Breast epithelium (tissue), 3 donors: ENCODE measurements around the gene MMAA.

Source experiments
- POLR2A ChIP-seq: fragments of 450-650 bp; IDR thresholded peaks from one replicate; pipeline ENCODE4 v1.6.1; 2016; ENCODE audit warnings: antibody characterized with exemption, mild to moderate bottlenecking, moderate library complexity
- TF ChIP-seq, protein P1 (sequence below), 3 donors: fragments of 450-650 bp; IDR thresholded peaks; one replicate each; pipeline ENCODE4 v1.5.1; 2016 to 2017; ENCODE audit warnings: antibody characterized with exemption in 3 of 3, mild to moderate bottlenecking in 3 of 3, moderate library complexity in 3 of 3

- no peak for TF ChIP-seq POLR2A
- TF ChIP-seq, protein P1, sequence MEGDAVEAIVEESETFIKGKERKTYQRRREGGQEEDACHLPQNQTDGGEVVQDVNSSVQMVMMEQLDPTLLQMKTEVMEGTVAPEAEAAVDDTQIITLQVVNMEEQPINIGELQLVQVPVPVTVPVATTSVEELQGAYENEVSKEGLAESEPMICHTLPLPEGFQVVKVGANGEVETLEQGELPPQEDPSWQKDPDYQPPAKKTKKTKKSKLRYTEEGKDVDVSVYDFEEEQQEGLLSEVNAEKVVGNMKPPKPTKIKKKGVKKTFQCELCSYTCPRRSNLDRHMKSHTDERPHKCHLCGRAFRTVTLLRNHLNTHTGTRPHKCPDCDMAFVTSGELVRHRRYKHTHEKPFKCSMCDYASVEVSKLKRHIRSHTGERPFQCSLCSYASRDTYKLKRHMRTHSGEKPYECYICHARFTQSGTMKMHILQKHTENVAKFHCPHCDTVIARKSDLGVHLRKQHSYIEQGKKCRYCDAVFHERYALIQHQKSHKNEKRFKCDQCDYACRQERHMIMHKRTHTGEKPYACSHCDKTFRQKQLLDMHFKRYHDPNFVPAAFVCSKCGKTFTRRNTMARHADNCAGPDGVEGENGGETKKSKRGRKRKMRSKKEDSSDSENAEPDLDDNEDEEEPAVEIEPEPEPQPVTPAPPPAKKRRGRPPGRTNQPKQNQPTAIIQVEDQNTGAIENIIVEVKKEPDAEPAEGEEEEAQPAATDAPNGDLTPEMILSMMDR (IDR thresholded peaks at IDR 0.05), result no peak
These were observed 67.8 kb downstream of the MMAA start for GRCh38 chr4:145686991-145687390.
